GM12878 (cell line): Measurements from ENCODE around the gene FYB1. TPM values are rescaled to one million over a fixed set of nuclear protein-coding genes. Genes with fewer than 3 reads are reported as not detected.

Experiments used
- ATAC-seq: fragments of 200-7000 bp; cut with Tn5 transposase; 3 replicates; pipeline ENCODE4 v1.9.1; 2020; ENCODE audit warnings: mild to moderate bottlenecking, moderate library complexity
- BruUV-seq: library from RNA; stranded (reverse); fragments of 400-500 nt; replicated peaks from 2 replicates; lab custom pipeline; 2021; lab: Mats Ljungman, UMichigan
- CTCF ChIA-PET: fragments of 300-600 bp; sonication (Branson Sonifier 250); formaldehyde crosslinking; extraction: SDS; loops from one replicate; lab custom pipeline; 2021; ENCODE audit warnings: inconsistent platforms; lab: Yijun Ruan, JAX
- POLR2A ChIA-PET: fragments of 350-600 bp; formaldehyde crosslinking; extraction: SDS; loops from one replicate; lab custom pipeline; 2021; ENCODE audit warnings: inconsistent platforms; lab: Charles Lee
- RAD21 ChIA-PET: fragments of 300-600 bp; sonication (Branson Sonifier 250); formaldehyde crosslinking; loops from one replicate; lab custom pipeline; 2023; ENCODE audit warnings: antibody characterized with exemption; ENCODE audit not compliant: unreplicated experiment; lab: Charles Lee
- SMC1A ChIA-PET: fragments of 300-600 bp; sonication (Branson Sonifier 250); formaldehyde crosslinking; loops from one replicate; lab custom pipeline; 2023; ENCODE audit not compliant: unreplicated experiment, uncharacterized antibody; lab: Charles Lee
- DNase-seq: peaks from one replicate; pipeline ENCODE4 v3.0.0-alpha.2; 2011; ENCODE audit warnings: low read depth, low spot score
- FAIRE-seq: peaks from 3 replicates; lab custom pipeline; 2011; peaks lifted over from hg19 to GRCh38; lab: Jason Lieb, UNC
- H2AFZ ChIP-seq: 2 replicates; pipeline ENCODE4 v1.6.0; 2011; ENCODE audit warnings: low read depth, low read length, control low read depth; ENCODE audit not compliant: control insufficient read depth
- H3K27ac ChIP-seq: 2 replicates; pipeline ENCODE4 v1.5.1; 2011; ENCODE audit warnings: control low read depth; ENCODE audit not compliant: control insufficient read depth, insufficient read depth
- H3K27me3 ChIP-seq, 2 experiments: replicated peaks in 1 of 2; 2 replicates each; pipeline versions ENCODE4 v1.6.0 to v1.6.1; 2011; ENCODE audit warnings: low read length in 1 of 2; ENCODE audit not compliant: control insufficient read depth in 2 of 2, insufficient read depth in 2 of 2
- H3K36me3 ChIP-seq, 2 experiments: 2 replicates each; pipeline ENCODE4 v1.5.1; 2011; ENCODE audit warnings: low read length in 1 of 2; ENCODE audit not compliant: control insufficient read depth in 2 of 2, insufficient read depth in 2 of 2
- H3K4me1 ChIP-seq: 2 replicates; pipeline ENCODE4 v1.6.1; 2011; ENCODE audit warnings: mild to moderate bottlenecking, low read length, moderate library complexity, mixed read lengths; ENCODE audit not compliant: control insufficient read depth, insufficient read depth
- H3K4me2 ChIP-seq: 2 replicates; pipeline ENCODE4 v1.6.0; 2011; ENCODE audit warnings: control low read depth; ENCODE audit not compliant: control insufficient read depth, insufficient read depth
- H3K4me3 ChIP-seq: fragments of 200-600 bp; sonication (generic); 2 replicates; pipeline ENCODE4 v1.5.1; 2016
- H3K79me2 ChIP-seq: 2 replicates; pipeline ENCODE4 v1.6.0; 2011; ENCODE audit warnings: low read length; ENCODE audit not compliant: control insufficient read depth, insufficient read depth
- H3K9ac ChIP-seq: 2 replicates; pipeline ENCODE4 v1.8.0; 2011; ENCODE audit warnings: low read length, control low read depth, mixed read lengths; ENCODE audit not compliant: control insufficient read depth, insufficient read depth
- H3K9me3 ChIP-seq: replicated peaks from 3 replicates; pipeline ENCODE4 v1.5.1; 2011; ENCODE audit warnings: mild to moderate bottlenecking, low read length; ENCODE audit not compliant: control insufficient read depth, insufficient read depth
- H4K20me1 ChIP-seq: 2 replicates; pipeline ENCODE4 v1.6.0; 2011; ENCODE audit not compliant: control insufficient read depth, insufficient read depth
- ASH2L ChIP-seq: fragments of 300-600, 200-600 bp; sonication (generic); IDR thresholded peaks from 2 replicates; pipeline ENCODE4 v1.6.1; 2017; ENCODE audit warnings: low read depth, mild to moderate bottlenecking, borderline replicate concordance
- BMI1 ChIP-seq: fragments of 450-650 bp; IDR thresholded peaks from 2 replicates; pipeline ENCODE4 v1.6.1; 2016; ENCODE audit warnings: mild to moderate bottlenecking, moderate library complexity, borderline replicate concordance
- CREM ChIP-seq: IDR thresholded peaks from 2 replicates; pipeline ENCODE4 v1.6.1; 2014; ENCODE audit warnings: antibody characterized with exemption, low read depth
- E2F4 ChIP-seq: IDR thresholded peaks from 2 replicates; pipeline ENCODE4 v1.6.1; 2012; ENCODE audit warnings: low read depth, low read length, improper control_type of control experiment
- EZH2 ChIP-seq: IDR thresholded peaks from 2 replicates; pipeline ENCODE4 v1.6.1; 2012; ENCODE audit warnings: low read depth, mild to moderate bottlenecking, control low read depth, inconsistent platforms, low read length, borderline replicate concordance; ENCODE audit not compliant: control insufficient read depth
- HDAC6 ChIP-seq: fragments of 200-600 bp; sonication (generic); IDR thresholded peaks from one replicate; pipeline ENCODE4 v1.8.0; 2017; ENCODE audit warnings: antibody characterized with exemption; ENCODE audit not compliant: unreplicated experiment
- NFYB ChIP-seq: IDR thresholded peaks from 2 replicates; pipeline ENCODE4 v1.6.1; 2011; ENCODE audit warnings: low read depth, mild to moderate bottlenecking, low read length, improper control_type of control experiment, moderate library complexity; ENCODE audit not compliant: insufficient read depth
- PKNOX1 ChIP-seq: fragments of 450-650 bp; IDR thresholded peaks from 2 replicates; pipeline ENCODE4 v1.6.1; 2016; ENCODE audit warnings: mild to moderate bottlenecking
- SP1 ChIP-seq: IDR thresholded peaks from one replicate; pipeline ENCODE4 v1.6.1; 2011; ENCODE audit warnings: low read depth, low read length
- TAF1 ChIP-seq: IDR thresholded peaks from 2 replicates; pipeline ENCODE4 v1.6.1; 2011; ENCODE audit warnings: mild to moderate bottlenecking, low read depth, low read length, borderline replicate concordance
- TBL1XR1 ChIP-seq: IDR thresholded peaks from 2 replicates; pipeline ENCODE4 v1.6.1; 2012; ENCODE audit warnings: low read depth, low read length, improper control_type of control experiment
- WRNIP1 ChIP-seq: IDR thresholded peaks from 2 replicates; pipeline ENCODE4 v1.6.1; 2011; ENCODE audit warnings: low read depth, low read length, improper control_type of control experiment, borderline replicate concordance
- ZBTB40 ChIP-seq: fragments of 450-650 bp; IDR thresholded peaks from 2 replicates; pipeline ENCODE4 v1.6.1; 2016; ENCODE audit warnings: mild to moderate bottlenecking, moderate library complexity, borderline replicate concordance
- WGBS: methylation state at CpG from one replicate; pipeline ENCODE4 v1.1.6; 2016; ENCODE audit warnings: low lambda C conversion rate; ENCODE audit not compliant: insufficient replicate concordance, insufficient coverage; ENCODE audit errors: missing lambda C conversion rate; 5-methylcytosine and 5-hydroxymethylcytosine counted together
- in situ Hi-C: fragments of 300-500 bp; cut with MboI; formaldehyde crosslinking; loops from 9 replicates; pipeline ENCODE4 v1.14.3; 2018; ENCODE audit warnings: mixed read lengths
- intact Hi-C: fragments of 100-400 bp; cut with micrococcal nuclease; formaldehyde crosslinking; loops from one replicate; pipeline ENCODE4 v1.14.2; 2022; ENCODE audit not compliant: unreplicated experiment
- polyA plus RNA-seq, 11 experiments: library from polyadenylated mRNA; depleted of rRNA in 4 of 11; unstranded in 6 of 11; stranded (reverse) in 5 of 11; fragments of >200 nt; fragmentation: Nextera tagmentation in 4 of 11; fragmentation: Illumina TruSeq in 1 of 11; extraction: Ambion mirVana in 4 of 11; extraction: Trizol in 1 of 11; gene quantifications; 1 replicate in 1 of 11; 2 replicates in 10 of 11; pipeline versions ENCODE4 v1.2.1 to v1.2.3, GENCODE V29; 2011 to 2016; ENCODE audit warnings: inconsistent platforms in 2 of 11, missing spikeins in 2 of 11, low read depth in 1 of 11
- total RNA-seq, 4 experiments: library from RNA; depleted of rRNA in 3 of 4; stranded (reverse); fragments of >200 nt in 3 of 4; fragmentation: Illumina TruSeq in 1 of 4; extraction: Trizol in 1 of 4; gene quantifications; 2 replicates each; pipeline versions ENCODE4 v1.2.1 to v1.2.3, GENCODE V29; 2013 to 2021

Gene FYB1
- total and polyA plus RNA-seq, 10 of the 15 experiments (the other 5 are each of a cell fraction or from before 2014, with no cell fraction given), result 0.06 to 4.3 (median 0.25) TPM; not detected in 2

- Histone ChIP-seq H3K4me3 (no peak overlapping the region), H2AFZ (no peak overlapping the region), H3K79me2 (no peaks in the 10 kb centered on the region)
- FAIRE-seq, result no peak
- ChIA-PET POLR2A (no interaction called here), CTCF (no interaction called here)
- BruUV-seq, result no TSS peak
- TF ChIP-seq NFYB (no peak), BMI1 (no peak), PKNOX1 (no peak), EZH2 (no peak), ASH2L (no peak)
- TF ChIP-seq, all 136 proteins: peak for 0
- H3K36me3 ChIP-seq, result no peaks in the 10 kb centered on the region
- no peaks in the 10 kb centered on the region for H3K4me1 ChIP-seq
- ChIA-PET SMC1A (no interaction called here), RAD21 (no interaction called here)
- no peak for DNase-seq
- 16% methylated on average over 3 of the region's 3 CpGs for WGBS
- no peaks in the 10 kb centered on the region for H3K27me3 ChIP-seq
- H3K27ac ChIP-seq, result no peak overlapping the region
- no peaks in the 10 kb centered on the region; the same call in 2 of the 3 replicates for H3K9me3 ChIP-seq
- no peak for ATAC-seq
- no peak overlapping the region for H3K9ac ChIP-seq
- H3K4me2 ChIP-seq, result no peak overlapping the region
- H4K20me1 ChIP-seq, result no peaks in the 10 kb centered on the region
- intact Hi-C loops, result no loop called here
- in situ Hi-C loops, result no loop called here
These were observed 13.8 kb downstream of the FYB1 start for GRCh38 chr5:39205550-39205949.

GRCh38 chr5:39203951-39204350 is 15.4 kb downstream of the FYB1 start:
- Histone ChIP-seq H3K79me2 (no peaks in the 10 kb centered on the region), H3K36me3 (no peaks in the 10 kb centered on the region), H3K27me3 (no peaks in the 10 kb centered on the region), H3K4me2 (no peak overlapping the region), H3K9me3 (no peaks in the 10 kb centered on the region), H3K4me3 (no peak overlapping the region), H2AFZ (no peak overlapping the region), H3K27ac (no peak overlapping the region), H3K4me1 (no peaks in the 10 kb centered on the region), H4K20me1 (no peaks in the 10 kb centered on the region), H3K9ac (no peak overlapping the region)
- CTCF ChIA-PET, result no interaction called here
- intact Hi-C loops (no loop called here), in situ Hi-C loops (no loop called here)
- POLR2A ChIA-PET, result no interaction called here
- ATAC-seq (no peak), FAIRE-seq (no peak), DNase-seq (no peak)
- RAD21 ChIA-PET, result no interaction called here
- BruUV-seq, result no TSS peak
- SMC1A ChIA-PET, result no interaction called here
- WGBS, result 29% methylated on average over 1 of the region's 1 CpG
- TF ChIP-seq WRNIP1, result no peak
- TF ChIP-seq E2F4, result no peak
- no peak for TF ChIP-seq SP1
- no peak for TF ChIP-seq ZBTB40
- no peak for TF ChIP-seq CREM
- TF ChIP-seq TAF1, result no peak
- TF ChIP-seq HDAC6, result no peak
- TF ChIP-seq TBL1XR1, result no peak
